Measurements from ENCODE around the gene TRAPPC10.

Gene TRAPPC10

GRCh38 chr21:44005593-44005992 is 6.5 kb upstream of the TRAPPC10 start:
- H3K4me3 ChIP-seq (ENCODE audit: low read depth, low read length): no peak overlapping the region
- no CpG with 5 or more reads among the region's 9 CpGs for WGBS (ENCODE audit: extremely low coverage, insufficient coverage, insufficient read length)
- H3K79me2 ChIP-seq (ENCODE audit: control insufficient read depth, insufficient read depth, low read length, poor library complexity): no peaks in the 10 kb centered on the region
- no peak overlapping the region for H2AFZ ChIP-seq (ENCODE audit: insufficient read depth, low read length, poor library complexity)
- peak overlapping the region; percentile 85 for H4K91ac ChIP-seq (ENCODE audit: low read depth, low read length)
- peak overlapping the region; percentile 74 for H2BK120ac ChIP-seq (ENCODE audit: insufficient read depth, low read length, poor library complexity)
- no peak overlapping the region for H3K4ac ChIP-seq (ENCODE audit: low read depth, low read length)
- H4K8ac ChIP-seq (ENCODE audit: low read depth, low read length): peak overlapping the region; percentile 50
- no peaks in the 10 kb centered on the region for H3K36me3 ChIP-seq (ENCODE audit: control insufficient read depth in 1 of 2, insufficient read depth in 2 of 2, low read length in 2 of 2)
- H3K18ac ChIP-seq (ENCODE audit: low read length): peak overlapping the region; percentile 58
- peak overlapping the region; percentile 32 for H2AK5ac ChIP-seq (ENCODE audit: low read length)
- no peak overlapping the region for H3K23ac ChIP-seq (ENCODE audit: low read length)
- DNase-seq: no peak
- H3K14ac ChIP-seq (ENCODE audit: low read length): peak overlapping the region; percentile 54
- H4K12ac ChIP-seq (ENCODE audit: low read depth, low read length): no peak overlapping the region
- peaks cover 9% of the 10 kb centered on the region for H3K79me1 ChIP-seq (ENCODE audit: low read length)
- H3K27me3 ChIP-seq (ENCODE audit: insufficient read depth, low read length): no peaks in the 10 kb centered on the region
- peak overlapping the region; percentile 88 for H3K27ac ChIP-seq (ENCODE audit: low read depth, low read length)
- H3K4me2 ChIP-seq (ENCODE audit: low read length): no peak overlapping the region
- no peak overlapping the region for H3K9ac ChIP-seq (ENCODE audit: low read length)
- peak overlapping the region; percentile 67 for H2BK5ac ChIP-seq (ENCODE audit: low read depth, low read length, poor library complexity)
- H3K4me1 ChIP-seq (ENCODE audit: control insufficient read depth in 1 of 2, insufficient read depth in 2 of 2, low read length in 2 of 2): peaks cover 11% of the 10 kb centered on the region in 2 experiments
- peak overlapping the region; percentile 53 for H2BK12ac ChIP-seq (ENCODE audit: low read length)
- no peaks in the 10 kb centered on the region for H3K9me3 ChIP-seq (ENCODE audit: insufficient read depth, low read depth, low read length)

- no peaks in the 10 kb centered on the region for H3K9me3 ChIP-seq (ENCODE audit: insufficient read depth, low read depth, low read length)
- peak; percentile 48 to 61 for DNase-seq
- peak overlapping the region; percentile 67 for H2BK5ac ChIP-seq (ENCODE audit: low read depth, low read length, poor library complexity)
- peak overlapping the region; percentile 53 for H2BK12ac ChIP-seq (ENCODE audit: low read length)
- no peak overlapping the region for H3K23ac ChIP-seq (ENCODE audit: low read length)
- no peaks in the 10 kb centered on the region for H3K36me3 ChIP-seq (ENCODE audit: control insufficient read depth in 1 of 2, insufficient read depth in 2 of 2, low read length in 2 of 2)
- H3K4me2 ChIP-seq (ENCODE audit: low read length): no peak overlapping the region
- peak overlapping the region; percentile 74 for H2BK120ac ChIP-seq (ENCODE audit: insufficient read depth, low read length, poor library complexity)
- peaks cover 9% of the 10 kb centered on the region for H3K79me1 ChIP-seq (ENCODE audit: low read length)
- H3K27me3 ChIP-seq (ENCODE audit: insufficient read depth, low read length): no peaks in the 10 kb centered on the region
- WGBS (ENCODE audit: extremely low coverage, insufficient coverage, insufficient read length): no CpG with 5 or more reads among the region's 9 CpGs
- no peak overlapping the region for H3K4ac ChIP-seq (ENCODE audit: low read depth, low read length)
- H3K27ac ChIP-seq (ENCODE audit: low read depth, low read length): peak overlapping the region; percentile 88
- peak overlapping the region; percentile 28 for H4K12ac ChIP-seq (ENCODE audit: low read depth, low read length)
- no peak overlapping the region for H3K4me3 ChIP-seq (ENCODE audit: low read depth, low read length)
- H3K14ac ChIP-seq (ENCODE audit: low read length): peak overlapping the region; percentile 54
- peak overlapping the region; percentile 58 for H3K18ac ChIP-seq (ENCODE audit: low read length)
- no peaks in the 10 kb centered on the region for H3K79me2 ChIP-seq (ENCODE audit: control insufficient read depth, insufficient read depth, low read length, poor library complexity)
- H2AK5ac ChIP-seq (ENCODE audit: low read length): peak overlapping the region; percentile 32
- peaks cover 11 to 15% of the 10 kb centered on the region in 2 experiments for H3K4me1 ChIP-seq (ENCODE audit: control insufficient read depth in 1 of 2, insufficient read depth in 2 of 2, low read length in 2 of 2)
- H2AFZ ChIP-seq (ENCODE audit: insufficient read depth, low read length, poor library complexity): no peak overlapping the region
- peak overlapping the region; percentile 85 for H4K91ac ChIP-seq (ENCODE audit: low read depth, low read length)
- peak overlapping the region; percentile 50 for H4K8ac ChIP-seq (ENCODE audit: low read depth, low read length)
- H3K9ac ChIP-seq (ENCODE audit: low read length): no peak overlapping the region
Measured at GRCh38 chr21:44006017-44006619, 6.0 kb upstream of the TRAPPC10 start.

- Histone ChIP-seq H3K23ac (ENCODE audit: low read length) (no peak overlapping the region), H2AFZ (ENCODE audit: insufficient read depth, low read length, poor library complexity) (peak overlapping the region; percentile 83), H3K36me3 (ENCODE audit: control insufficient read depth in 1 of 2, insufficient read depth in 2 of 2, low read length in 2 of 2) (no peaks in the 10 kb centered on the region), H3K79me1 (ENCODE audit: low read length) (peaks cover 11% of the 10 kb centered on the region), H4K8ac (ENCODE audit: low read depth, low read length) (peak overlapping the region; percentile 82), H2BK5ac (ENCODE audit: low read depth, low read length, poor library complexity) (peak overlapping the region; percentile 87), H3K79me2 (ENCODE audit: control insufficient read depth, insufficient read depth, low read length, poor library complexity) (peaks cover 1% of the 10 kb centered on the region), H2BK12ac (ENCODE audit: low read length) (peak overlapping the region; percentile 91), H3K4me2 (ENCODE audit: low read length) (peak overlapping the region; percentile 39), H3K18ac (ENCODE audit: low read length) (peak overlapping the region; percentile 37), H2BK120ac (ENCODE audit: insufficient read depth, low read length, poor library complexity) (peak overlapping the region; percentile 87), H3K9ac (ENCODE audit: low read length) (no peak overlapping the region), H4K91ac (ENCODE audit: low read depth, low read length) (peak overlapping the region; percentile 86), H3K4ac (ENCODE audit: low read depth, low read length) (peak overlapping the region; percentile 76), H4K12ac (ENCODE audit: low read depth, low read length) (peak overlapping the region; percentile 87), H3K4me1 (ENCODE audit: control insufficient read depth in 1 of 2, insufficient read depth in 2 of 2, low read length in 2 of 2) (peaks cover 14 to 15% of the 10 kb centered on the region in 2 experiments), H3K14ac (ENCODE audit: low read length) (peak overlapping the region; percentile 96), H2AK5ac (ENCODE audit: low read length) (peak overlapping the region; percentile 49), H3K27me3 (ENCODE audit: insufficient read depth, low read length) (no peaks in the 10 kb centered on the region), H3K27ac (ENCODE audit: low read depth, low read length) (peak overlapping the region; percentile 93), H3K9me3 (ENCODE audit: insufficient read depth, low read depth, low read length) (no peaks in the 10 kb centered on the region), H3K4me3 (ENCODE audit: low read depth, low read length) (no peak overlapping the region)
- peak in 1 of 2 donors; percentile 25 for DNase-seq
- WGBS (ENCODE audit: extremely low coverage, insufficient coverage, insufficient read length): no CpG with 5 or more reads among the region's 8 CpGs
Measured at GRCh38 chr21:44006656-44007055, 5.5 kb upstream of the TRAPPC10 start.

- no peaks in the 10 kb centered on the region for H3K36me3 ChIP-seq (ENCODE audit: control insufficient read depth in 1 of 2, insufficient read depth in 2 of 2, low read length in 2 of 2)
- H3K4me3 ChIP-seq (ENCODE audit: low read depth, low read length): no peak overlapping the region
- H2BK120ac ChIP-seq (ENCODE audit: insufficient read depth, low read length, poor library complexity): no peak overlapping the region
- no peak overlapping the region for H4K91ac ChIP-seq (ENCODE audit: low read depth, low read length)
- no peak overlapping the region for H2BK12ac ChIP-seq (ENCODE audit: low read length)
- DNase-seq: no peak
- H3K14ac ChIP-seq (ENCODE audit: low read length): no peak overlapping the region
- H3K4me1 ChIP-seq (ENCODE audit: control insufficient read depth in 1 of 2, insufficient read depth in 2 of 2, low read length in 2 of 2): peaks cover 16 to 17% of the 10 kb centered on the region in 2 experiments
- no peak overlapping the region for H3K4ac ChIP-seq (ENCODE audit: low read depth, low read length)
- peaks cover 16% of the 10 kb centered on the region for H3K79me1 ChIP-seq (ENCODE audit: low read length)
- no peak overlapping the region for H2AFZ ChIP-seq (ENCODE audit: insufficient read depth, low read length, poor library complexity)
- H3K4me2 ChIP-seq (ENCODE audit: low read length): no peak overlapping the region
- H3K27ac ChIP-seq (ENCODE audit: low read depth, low read length): no peak overlapping the region
- H3K79me2 ChIP-seq (ENCODE audit: control insufficient read depth, insufficient read depth, low read length, poor library complexity): peaks cover 13% of the 10 kb centered on the region
- no peak overlapping the region for H3K9ac ChIP-seq (ENCODE audit: low read length)
- no peak overlapping the region for H3K23ac ChIP-seq (ENCODE audit: low read length)
- H2BK5ac ChIP-seq (ENCODE audit: low read depth, low read length, poor library complexity): no peak overlapping the region
- H3K9me3 ChIP-seq (ENCODE audit: insufficient read depth, low read depth, low read length): peaks cover 3% of the 10 kb centered on the region
- H3K18ac ChIP-seq (ENCODE audit: low read length): no peak overlapping the region
- no peaks in the 10 kb centered on the region for H3K27me3 ChIP-seq (ENCODE audit: insufficient read depth, low read length)
- H2AK5ac ChIP-seq (ENCODE audit: low read length): no peak overlapping the region
- peak overlapping the region; percentile 20 for H4K12ac ChIP-seq (ENCODE audit: low read depth, low read length)
- H4K8ac ChIP-seq (ENCODE audit: low read depth, low read length): peak overlapping the region; percentile 37
- no CpG with 5 or more reads among the region's 9 CpGs for WGBS (ENCODE audit: extremely low coverage, insufficient coverage, insufficient read length)
Measured at GRCh38 chr21:44010429-44010828, 1.7 kb upstream of the TRAPPC10 start.

Measured in trophoblast cell (in vitro differentiated cells and primary cell).